HG03025 (cell line): Measurements from ENCODE around the gene PYCARD.
"Not testable (repeated sequence)": the region's sequence is repeated elsewhere in the genome, so short reads cannot be mapped to it uniquely, and the experiment has no call there.

Source experiments
- ATAC-seq: cut with Tn5 transposase; IDR thresholded peaks from one replicate; pipeline ENCODE4 v1.9.1; 2021; ENCODE audit warnings: mild to moderate bottlenecking, moderate library complexity; ENCODE audit not compliant: unreplicated experiment, low FRiP score

PYCARD gene

DNA sequence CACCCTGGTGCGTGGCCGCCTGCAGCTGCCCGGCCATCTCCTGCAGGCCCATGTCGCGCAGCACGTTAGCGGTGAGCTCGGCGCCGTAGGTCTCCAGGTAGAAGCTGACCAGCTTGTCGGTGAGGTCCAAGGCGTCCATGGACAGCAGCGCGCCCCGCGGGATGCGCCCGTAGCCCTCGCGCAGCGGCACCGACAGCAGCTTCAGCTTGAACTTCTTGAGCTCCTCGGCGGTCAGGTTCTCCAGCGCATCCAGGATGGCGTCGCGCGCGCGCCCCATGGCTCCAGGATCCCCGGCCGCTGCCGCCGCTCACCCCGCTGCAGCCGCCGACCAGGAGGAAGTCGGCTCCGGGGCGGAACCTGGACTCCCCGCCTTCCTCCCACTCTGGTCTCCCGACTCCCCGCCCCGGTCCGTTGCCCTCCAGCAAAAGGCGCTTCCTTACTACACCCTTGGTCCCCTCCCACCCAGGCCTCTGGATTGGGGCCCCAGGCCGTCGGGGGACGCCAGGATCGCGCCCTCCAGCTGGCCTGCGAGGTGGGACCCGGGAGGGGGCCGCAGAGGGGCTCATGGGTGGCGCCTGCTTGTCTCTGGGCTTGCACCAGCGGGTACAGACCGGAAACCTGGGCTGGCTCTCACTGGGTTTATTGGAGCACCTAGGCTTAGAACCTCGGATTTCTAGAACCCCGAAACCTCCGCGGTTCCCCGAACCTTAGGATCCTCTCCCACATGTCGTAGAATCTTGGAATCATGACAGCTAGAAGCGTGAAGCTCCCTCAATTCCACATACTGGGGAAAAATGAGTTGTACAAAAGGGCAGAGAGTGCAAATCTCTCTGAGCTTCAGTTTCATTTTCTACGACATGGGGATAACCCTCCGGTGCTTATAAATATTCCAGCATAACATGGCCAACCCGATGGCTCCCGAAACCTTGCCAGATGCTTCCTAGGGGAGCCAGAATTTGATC is at the start of gene PYCARD:
Gene PYCARD (minus strand): TSS at position 347 of the 962 bp plus-strand sequence. CDS start 70 bp downstream, at position 277.
- ATAC-seq: peak; percentile 33

GRCh38 chr16:31251435-31251834 is 48.9 kb upstream of the PYCARD start:
- no peak for ATAC-seq

DNA sequence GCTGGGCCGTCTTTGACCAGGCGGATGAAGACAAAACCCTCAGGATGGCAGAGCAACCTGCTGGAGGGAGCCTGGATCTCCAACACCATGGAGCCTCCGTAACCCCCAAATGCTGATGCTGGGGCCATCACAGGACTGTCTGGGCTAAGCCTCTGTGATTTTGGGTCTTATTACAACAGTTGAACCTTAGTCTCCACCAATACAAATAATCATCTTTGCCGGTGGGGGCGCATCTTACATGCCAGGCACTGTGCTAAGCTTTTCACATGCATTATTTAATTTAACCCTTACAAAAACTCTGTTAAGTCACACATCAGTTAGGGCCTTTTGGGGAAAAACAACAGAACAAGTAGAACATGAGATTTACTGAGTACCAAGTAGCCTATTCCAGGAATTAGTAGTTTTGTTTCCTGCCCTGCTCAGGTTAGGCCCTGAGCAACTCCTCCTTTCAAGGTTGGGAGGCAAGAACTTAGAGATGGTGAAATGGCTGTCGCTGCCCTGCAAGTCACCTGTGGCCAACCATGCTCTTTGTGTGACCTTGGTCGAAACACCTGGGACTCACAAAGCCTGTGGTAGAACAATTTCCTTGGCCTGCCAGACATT is 48.3 kb upstream of the PYCARD start:
- ATAC-seq: no peak

GRCh38 chr16:31248344-31248743 is 45.8 kb upstream of the PYCARD start:
- no peak for ATAC-seq

DNA sequence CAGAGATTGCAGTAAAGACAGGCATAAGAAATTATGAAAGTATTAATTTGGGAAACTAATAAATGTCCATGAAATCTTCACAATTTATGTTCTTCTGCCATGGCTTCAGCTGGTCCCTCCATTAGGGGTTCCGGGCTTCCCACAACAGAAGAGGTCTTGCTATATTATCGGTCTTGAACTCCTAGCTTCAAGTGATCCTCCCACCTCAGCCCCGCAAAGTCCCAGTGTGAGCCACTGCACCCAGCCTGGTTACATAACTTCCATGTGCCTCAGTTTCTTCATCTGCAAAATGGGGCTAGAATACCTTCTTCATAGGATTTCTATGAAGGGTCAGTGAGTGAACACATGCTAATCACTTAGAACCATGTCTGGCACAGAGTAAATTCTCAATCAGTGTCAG is 43.7 kb upstream of the PYCARD start:
- no peak for ATAC-seq

- not testable (repeated sequence) for ATAC-seq
These were observed 43.0 kb upstream of the PYCARD start for GRCh38 chr16:31245598-31245997.

DNA sequence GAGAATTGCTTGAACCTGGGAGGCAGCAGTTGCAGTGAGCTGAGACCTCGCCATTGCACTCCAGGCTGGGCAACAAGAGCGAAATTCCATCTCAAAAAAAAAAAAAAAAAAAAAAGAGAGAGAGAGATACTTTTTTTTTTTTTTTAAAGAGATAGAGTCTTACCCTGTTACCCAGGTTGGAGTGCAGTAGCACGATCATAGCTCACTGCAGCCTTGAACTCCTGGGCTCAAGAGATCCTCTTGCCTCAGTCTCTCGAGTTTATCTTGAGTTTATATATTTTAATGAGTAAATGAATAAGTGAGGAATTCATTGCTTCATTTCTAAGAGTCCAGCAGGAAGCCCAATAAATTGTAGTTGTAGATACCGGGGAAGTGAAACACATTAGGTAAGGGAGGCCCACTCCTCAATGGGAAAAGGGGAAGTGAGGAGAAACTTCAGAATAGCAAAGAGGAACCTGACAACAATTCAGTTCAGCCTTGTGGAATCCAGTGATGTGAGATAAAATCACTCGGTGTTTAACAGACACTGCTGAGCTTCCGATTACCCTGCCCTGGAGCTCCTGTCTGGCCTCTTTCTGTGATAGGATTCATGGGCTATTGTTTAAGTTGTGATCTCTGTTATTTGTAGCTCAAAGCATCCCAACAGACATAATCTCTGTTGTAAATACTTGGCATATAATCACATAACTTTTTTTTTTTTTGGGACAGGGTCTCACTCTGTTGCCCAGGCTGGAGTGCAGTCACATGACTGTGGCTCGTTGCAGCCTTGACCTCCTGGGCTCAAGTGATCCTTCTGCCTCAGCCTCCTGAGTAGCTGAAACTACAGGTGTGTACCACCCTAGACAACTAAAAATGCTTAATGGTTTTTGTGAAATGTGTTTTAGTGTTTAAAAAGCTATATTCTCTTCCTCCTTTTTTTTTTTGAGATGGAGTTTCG is 41.4 kb upstream of the PYCARD start:
- ATAC-seq: no peak

DNA sequence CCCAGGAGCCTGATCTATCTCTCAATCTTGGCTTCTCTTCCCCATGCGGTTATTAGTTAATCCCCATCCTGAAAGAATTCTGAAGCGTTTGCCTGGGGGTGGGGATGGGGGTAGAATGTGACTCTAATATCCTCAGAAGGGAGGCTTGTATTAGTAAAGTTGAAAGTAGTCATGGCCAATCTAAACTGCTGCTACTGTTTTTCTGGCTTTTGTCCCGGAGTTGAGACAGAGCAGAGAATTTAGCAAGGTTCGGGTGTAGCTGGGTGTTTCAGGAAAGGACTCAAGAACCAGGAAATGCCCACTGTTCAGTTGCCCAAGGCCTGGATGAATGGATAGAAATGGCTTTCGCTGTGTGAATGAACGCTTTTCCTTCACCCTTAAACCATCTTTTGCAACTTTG is 39.6 kb upstream of the PYCARD start:
- ATAC-seq: no peak

- no peak for ATAC-seq
These were observed 35.5 kb upstream of the PYCARD start for GRCh38 chr16:31238041-31238440.

DNA sequence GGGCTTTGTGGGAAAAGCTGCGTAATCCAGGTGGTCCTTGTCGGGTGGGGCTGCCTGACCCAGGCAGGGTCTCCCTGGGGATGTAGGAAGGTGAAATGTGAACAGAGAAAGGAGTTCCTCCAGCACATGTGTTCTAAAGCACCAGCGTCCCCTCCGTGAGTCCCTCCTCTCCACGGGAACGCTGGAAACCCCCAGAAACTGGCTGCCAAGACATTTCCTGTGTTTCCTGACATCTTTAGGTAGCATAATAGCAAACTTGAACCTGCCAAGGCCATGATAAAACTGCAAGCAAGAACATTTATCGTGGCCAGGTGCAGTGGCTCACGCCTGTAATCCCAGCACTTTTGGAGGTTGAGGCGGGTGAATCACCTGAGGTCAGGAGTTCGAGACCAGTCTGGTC is 26.9 kb upstream of the PYCARD start:
- ATAC-seq: no peak

DNA sequence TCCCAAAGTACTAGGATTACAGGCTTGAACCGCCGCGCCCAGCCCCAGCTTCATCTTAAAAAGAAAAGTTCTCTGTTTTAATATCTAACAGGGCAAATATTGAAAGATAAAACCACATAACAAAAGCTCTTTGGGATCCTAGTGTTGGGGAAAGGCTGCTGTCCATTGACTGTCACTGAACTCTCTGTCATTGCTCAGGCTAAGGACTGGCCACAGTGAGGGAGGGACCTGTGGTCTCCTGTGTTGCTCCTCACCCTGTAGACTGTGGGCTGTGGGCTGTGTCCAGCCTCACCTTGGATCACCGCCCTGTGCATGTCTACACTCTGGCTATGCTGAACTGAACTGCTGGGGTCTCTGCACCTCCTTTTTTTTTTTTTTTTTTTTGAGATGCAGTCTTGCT is 25.6 kb upstream of the PYCARD start:
- no peak for ATAC-seq

DNA sequence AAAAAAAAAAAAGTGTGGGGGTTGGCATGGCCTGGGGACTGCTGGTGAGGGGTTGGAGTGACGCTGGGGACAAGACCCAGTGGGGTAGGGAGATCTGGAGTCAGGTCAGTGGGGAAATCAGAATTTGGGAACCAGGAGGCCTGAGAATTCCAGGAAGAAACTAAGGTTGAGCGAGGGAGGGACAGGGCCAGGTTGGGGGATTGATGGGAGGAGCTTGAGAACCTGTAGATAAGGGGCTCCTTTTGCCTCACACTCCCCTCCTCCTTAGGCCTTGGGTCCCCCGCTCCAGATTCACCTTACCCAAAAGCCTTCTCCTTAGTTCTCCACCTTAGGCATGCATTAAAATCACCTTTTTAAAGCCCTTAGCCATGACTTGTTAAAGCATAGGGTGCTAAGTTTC is 22.6 kb upstream of the PYCARD start:
- no peak for ATAC-seq

DNA sequence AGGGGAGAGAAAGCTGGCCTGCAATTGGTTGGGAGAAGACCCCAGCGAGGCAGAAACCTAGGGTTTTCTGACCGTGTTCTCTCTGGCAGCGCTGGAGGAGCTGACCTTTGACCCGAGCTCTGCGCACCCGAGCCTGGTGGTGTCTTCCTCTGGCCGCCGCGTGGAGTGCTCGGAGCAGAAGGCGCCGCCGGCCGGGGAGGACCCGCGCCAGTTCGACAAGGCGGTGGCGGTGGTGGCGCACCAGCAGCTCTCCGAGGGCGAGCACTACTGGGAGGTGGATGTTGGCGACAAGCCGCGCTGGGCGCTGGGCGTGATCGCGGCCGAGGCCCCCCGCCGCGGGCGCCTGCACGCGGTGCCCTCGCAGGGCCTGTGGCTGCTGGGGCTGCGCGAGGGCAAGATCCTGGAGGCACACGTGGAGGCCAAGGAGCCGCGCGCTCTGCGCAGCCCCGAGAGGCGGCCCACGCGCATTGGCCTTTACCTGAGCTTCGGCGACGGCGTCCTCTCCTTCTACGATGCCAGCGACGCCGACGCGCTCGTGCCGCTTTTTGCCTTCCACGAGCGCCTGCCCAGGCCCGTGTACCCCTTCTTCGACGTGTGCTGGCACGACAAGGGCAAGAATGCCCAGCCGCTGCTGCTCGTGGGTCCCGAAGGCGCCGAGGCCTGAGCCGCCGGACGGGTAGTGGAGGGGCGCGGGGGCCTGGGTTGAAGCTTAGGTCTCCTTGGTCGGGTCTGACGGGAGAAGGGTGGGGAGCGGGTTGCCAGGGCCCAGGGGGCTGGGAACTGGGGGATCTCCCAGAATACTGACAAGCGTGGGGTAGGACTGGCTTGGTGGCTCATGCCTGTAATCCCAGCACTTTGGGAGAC is 21.8 kb upstream of the PYCARD start:
- no peak for ATAC-seq

DNA sequence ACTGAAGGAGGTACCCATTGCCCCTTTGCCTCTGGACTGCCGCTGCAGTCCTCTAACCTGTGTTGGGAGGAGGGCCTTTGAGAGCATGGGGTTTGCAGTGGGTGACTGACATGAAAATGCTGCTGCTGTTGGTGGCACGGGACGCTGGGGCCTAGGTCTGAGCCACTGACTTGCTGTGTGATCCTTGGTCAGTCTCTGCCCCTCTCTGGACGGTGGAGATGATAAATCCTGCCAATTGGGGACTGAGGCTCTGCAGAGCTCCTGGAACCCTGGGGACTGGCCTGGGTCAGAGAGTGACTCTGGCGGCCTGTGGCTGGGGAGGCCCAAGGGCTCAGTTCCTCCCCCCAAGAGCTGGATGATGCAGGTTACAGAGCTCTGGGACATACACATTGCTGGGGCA is 20.5 kb upstream of the PYCARD start:
- ATAC-seq: no peak

DNA sequence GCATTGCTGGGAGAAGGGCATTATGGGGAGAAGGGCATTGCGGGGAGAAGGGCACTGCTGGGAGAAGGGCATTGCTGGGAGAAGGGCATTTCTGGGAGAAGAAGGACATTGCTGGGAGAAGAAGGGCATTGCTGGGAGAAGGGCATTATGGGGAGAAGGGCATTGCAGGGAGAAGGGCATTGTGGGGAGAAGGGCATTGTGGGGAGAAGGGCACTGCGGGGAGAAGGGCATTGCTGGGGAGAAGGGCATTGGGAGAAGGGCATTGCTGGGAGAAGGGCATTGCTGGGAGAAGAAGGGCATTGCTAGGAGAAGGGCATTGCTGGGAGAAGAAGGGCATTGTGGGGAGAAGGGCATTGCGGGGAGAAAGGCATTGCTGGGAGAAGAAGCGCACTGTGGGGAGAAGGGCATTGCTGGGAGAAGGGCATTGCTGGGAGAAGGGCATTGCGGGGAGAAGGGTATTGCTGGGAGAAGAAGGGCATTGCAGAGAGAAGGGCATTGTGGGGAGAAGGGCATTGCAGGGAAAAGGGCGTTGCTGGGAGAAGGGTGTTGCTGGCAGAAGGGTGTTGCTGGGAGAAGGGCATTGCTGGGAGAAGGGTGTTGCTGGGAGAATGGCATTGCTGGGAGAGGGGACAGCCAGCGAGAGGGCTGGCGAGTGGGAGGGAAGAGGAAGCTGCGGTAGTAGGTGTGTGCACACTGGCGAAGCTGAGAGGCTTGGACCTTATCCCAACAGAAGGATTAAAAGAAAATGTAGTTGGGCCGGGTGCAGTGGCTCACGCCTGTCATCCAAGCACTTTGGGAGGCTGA is 19.0 kb upstream of the PYCARD start:
- ATAC-seq: no peak

GRCh38 chr16:31219154-31219741 is 16.7 kb upstream of the PYCARD start:
- no peak for ATAC-seq

- no peak for ATAC-seq
These were observed 14.6 kb upstream of the PYCARD start for GRCh38 chr16:31217136-31217530.

GRCh38 chr16:31216422-31217135 is 14.0 kb upstream of the PYCARD start, which contains the start of gene PYDC1:
TSS of gene PYDC1 (minus strand) at chr16:31217135. CDS start at chr16:31217028, 107 bp downstream.
- ATAC-seq: no peak
